GM18519 (cell line): ENCODE data around the gene FCSK.
A peak's percentile ranks its signal among the peaks of the same experiment; 100 is the strongest.

Experiments
- ATAC-seq: cut with Tn5 transposase; IDR thresholded peaks from one replicate; pipeline ENCODE4 v1.9.1; 2021; ENCODE audit warnings: mild to moderate bottlenecking, moderate library complexity; ENCODE audit not compliant: unreplicated experiment, low FRiP score

The FCSK gene

GRCh38 chr16:70476272-70477020 lies 22.1 kb downstream of the FCSK start:
- ATAC-seq: peak; percentile 75

- no peak for ATAC-seq
Measured at GRCh38 chr16:70478169-70478568, 23.8 kb downstream of the FCSK start.

GRCh38 chr16:70478912-70479341 lies 24.5 kb downstream of the FCSK start:
- no peak for ATAC-seq

GRCh38 chr16:70480127-70481105 lies 26.0 kb downstream of the FCSK start:
- ATAC-seq: no peak

GRCh38 chr16:70481929-70482536 lies 27.6 kb downstream of the FCSK start:
- ATAC-seq: no peak

- ATAC-seq: no peak
Measured at GRCh38 chr16:70482624-70483023, 28.2 kb downstream of the FCSK start.

- peak; percentile 63 for ATAC-seq
Measured at GRCh38 chr16:70483426-70483825, 29.0 kb downstream of the FCSK start.

GRCh38 chr16:70484867-70485266 lies 30.5 kb downstream of the FCSK start:
- no peak for ATAC-seq

- no peak for ATAC-seq
Measured at GRCh38 chr16:70490261-70490660, 35.9 kb downstream of the FCSK start.

GRCh38 chr16:70493802-70494201 lies 39.4 kb downstream of the FCSK start:
- no peak for ATAC-seq

- no peak for ATAC-seq
Measured at GRCh38 chr16:70494202-70494770, 39.9 kb downstream of the FCSK start.

- no peak for ATAC-seq
Measured at GRCh38 chr16:70494777-70495176, 40.4 kb downstream of the FCSK start.

- no peak for ATAC-seq
Measured at GRCh38 chr16:70495425-70496182, 41.2 kb downstream of the FCSK start.

GRCh38 chr16:70496513-70496912 lies 42.1 kb downstream of the FCSK start:
- no peak for ATAC-seq

- no peak for ATAC-seq
Measured at GRCh38 chr16:70508752-70509151, 54.4 kb downstream of the FCSK start.

GRCh38 chr16:70510216-70510615 lies 55.8 kb downstream of the FCSK start:
- no peak for ATAC-seq

- no peak for ATAC-seq
Measured at GRCh38 chr16:70511833-70512232, 57.4 kb downstream of the FCSK start.

- no peak for ATAC-seq
Measured at GRCh38 chr16:70512456-70512855, 58.1 kb downstream of the FCSK start.

- no peak for ATAC-seq
Measured at GRCh38 chr16:70520612-70521297, 66.4 kb downstream of the FCSK start.
